SIG-M5 treated with dmso at 0.1 percent for 504 hours (cell line): ENCODE data around the gene GPR55.

Experiments used
- DNase-seq: peaks from one replicate; lab custom pipeline; 2025; ENCODE audit not compliant: unreplicated experiment; lab: John Stamatoyannopoulos, UW

The GPR55 gene

DNA sequence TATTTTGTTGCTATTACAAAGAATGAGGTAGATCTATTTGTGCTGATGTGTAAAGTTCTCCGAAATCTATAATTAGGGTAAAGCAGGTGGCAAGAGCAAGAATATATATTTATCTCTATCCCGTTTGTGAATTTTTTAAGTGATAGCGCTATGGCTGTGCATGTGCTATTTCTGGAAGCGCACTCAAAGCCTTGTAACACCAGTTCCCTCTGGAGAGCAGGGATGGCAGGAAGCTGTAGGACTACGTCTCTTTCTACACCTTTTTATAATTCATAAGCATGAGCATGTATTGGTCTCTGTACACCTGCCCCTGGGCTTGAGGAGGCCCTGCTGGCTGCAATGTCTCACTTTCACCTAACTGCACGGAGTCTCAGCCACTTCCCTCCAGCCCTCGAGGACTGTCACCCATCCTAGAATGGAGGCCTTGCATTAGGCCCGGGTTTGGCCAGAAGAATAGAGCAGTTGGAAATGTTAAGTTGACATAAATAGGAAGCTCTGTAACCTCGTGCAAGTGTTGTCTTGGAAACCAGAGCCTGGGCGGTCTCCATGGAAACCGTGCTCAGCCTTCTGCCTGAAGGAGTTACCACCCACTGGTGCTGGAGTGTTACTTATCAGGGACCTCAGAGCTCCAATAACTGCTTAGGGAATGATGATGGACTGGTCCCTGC, 39.4 kb downstream of the GPR55 start:
- peak; percentile 7 for DNase-seq

DNA sequence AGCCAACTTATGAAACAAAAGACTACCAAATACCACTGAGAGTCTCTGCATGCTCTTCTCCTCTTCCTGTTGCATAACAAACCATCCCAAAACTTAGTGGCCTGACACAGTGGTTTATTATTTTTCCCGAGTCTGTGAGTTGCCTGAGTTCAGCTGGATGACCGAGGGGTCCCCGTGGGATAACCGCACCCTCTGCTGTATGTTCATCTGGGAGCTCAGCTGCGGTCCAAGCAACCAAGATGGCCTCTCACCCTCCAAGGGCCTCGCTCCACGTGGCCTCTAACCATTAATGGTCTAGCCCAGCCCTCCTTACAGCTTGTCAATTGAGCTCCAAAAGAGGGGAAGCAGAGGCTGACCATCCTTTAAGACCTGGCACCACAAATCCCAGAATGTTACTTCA, 43.2 kb downstream of the GPR55 start:
- no peak for DNase-seq

DNA sequence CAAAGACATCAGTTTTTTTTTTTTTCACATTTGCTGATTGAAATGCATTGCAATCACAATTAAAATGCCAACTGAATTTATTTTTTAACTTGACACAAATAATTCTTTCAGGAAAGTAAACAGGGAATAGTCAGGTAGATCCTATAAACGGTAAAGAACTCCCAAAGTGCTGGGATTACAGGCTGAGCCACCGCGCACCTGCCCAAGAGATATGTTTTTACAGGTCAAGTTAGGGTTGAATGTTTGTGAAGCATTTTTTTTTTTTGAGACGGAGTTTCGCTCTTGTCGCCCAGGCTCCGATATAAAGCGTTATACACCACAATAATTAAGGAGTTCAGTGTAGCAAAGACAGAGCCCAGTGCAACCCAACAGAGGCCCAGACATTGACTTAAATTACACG, 45.2 kb downstream of the GPR55 start:
- no peak for DNase-seq

DNA sequence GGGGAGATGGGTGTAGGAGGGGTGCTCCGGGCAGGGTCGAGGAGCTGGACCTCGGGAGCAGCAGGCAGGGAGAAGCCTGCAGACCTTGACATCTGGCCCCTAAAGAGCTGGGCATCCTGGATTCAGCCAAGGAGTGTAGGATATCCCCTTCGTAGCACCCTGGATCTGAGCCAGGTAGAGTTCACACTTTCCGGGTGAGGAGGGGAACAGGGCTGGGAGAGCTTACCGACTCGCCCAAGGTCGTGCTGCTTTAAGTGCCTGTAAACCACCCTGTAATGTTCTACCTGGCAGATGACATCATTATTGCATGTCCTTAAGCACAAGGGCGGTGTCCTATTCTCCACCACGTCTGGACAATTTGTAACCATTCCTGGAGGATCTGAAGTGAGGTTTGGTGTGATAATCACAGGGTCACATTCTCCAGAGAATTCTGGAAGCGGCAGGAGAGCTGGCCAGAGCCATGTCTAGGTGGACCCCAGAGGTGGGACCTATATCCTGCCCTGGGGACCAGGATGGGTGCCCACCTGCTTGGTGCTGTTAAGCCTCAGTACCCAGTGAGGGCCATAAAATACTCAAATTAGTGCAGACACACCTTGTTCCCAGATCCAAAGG, 45.7 kb downstream of the GPR55 start:
- DNase-seq, result no peak

DNA sequence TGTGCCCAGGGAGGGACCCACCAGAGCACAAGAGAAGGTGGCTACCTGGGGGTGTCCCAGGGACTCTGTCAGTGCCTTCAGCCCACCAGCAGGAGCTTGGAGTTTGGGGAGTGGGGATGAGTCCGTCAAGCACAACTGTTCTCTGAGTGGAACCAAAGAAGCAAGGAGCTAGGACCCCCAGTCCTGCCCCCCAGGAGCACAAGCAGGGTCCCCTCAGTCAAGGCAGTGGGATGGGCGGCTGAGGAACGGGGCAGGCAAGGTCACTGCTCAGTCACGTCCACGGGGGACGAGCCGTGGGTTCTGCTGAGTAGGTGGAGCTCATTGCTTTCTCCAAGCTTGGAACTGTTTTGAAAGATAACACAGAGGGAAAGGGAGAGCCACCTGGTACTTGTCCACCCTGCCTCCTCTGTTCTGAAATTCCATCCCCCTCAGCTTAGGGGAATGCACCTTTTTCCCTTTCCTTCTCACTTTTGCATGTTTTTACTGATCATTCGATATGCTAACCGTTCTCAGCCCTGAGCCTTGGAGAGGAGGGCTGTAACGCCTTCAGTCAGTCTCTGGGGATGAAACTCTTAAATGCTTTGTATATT, 46.3 kb downstream of the GPR55 start:
- DNase-seq, result no peak

DNA sequence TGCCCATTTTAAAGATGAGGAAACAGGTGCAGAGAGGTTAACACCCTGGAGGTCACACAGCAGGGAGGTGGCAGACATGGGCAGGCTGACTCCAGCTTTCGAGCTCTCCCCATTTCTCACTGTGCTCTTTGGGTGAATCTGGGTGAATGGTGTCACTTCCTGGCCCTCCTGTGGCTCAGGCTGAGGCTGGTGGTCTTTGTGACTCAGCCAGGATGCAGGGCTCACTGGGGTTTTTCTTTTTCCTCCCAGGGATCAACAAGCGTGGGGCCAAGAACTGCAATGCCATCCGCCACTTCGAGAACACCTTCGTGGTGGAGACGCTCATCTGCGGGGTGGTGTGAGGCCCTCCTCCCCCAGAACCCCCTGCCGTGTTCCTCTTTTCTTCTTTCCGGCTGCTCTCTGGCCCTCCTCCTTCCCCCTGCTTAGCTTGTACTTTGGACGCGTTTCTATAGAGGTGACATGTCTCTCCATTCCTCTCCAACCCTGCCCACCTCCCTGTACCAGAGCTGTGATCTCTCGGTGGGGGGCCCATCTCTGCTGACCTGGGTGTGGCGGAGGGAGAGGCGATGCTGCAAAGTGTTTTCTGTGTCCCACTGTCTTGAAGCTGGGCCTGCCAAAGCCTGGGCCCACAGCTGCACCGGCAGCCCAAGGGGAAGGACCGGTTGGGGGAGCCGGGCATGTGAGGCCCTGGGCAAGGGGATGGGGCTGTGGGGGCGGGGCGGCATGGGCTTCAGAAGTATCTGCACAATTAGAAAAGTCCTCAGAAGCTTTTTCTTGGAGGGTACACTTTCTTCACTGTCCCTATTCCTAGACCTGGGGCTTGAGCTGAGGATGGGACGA, 47.1 kb downstream of the GPR55 start:
- DNase-seq, result peak; percentile 77

DNA sequence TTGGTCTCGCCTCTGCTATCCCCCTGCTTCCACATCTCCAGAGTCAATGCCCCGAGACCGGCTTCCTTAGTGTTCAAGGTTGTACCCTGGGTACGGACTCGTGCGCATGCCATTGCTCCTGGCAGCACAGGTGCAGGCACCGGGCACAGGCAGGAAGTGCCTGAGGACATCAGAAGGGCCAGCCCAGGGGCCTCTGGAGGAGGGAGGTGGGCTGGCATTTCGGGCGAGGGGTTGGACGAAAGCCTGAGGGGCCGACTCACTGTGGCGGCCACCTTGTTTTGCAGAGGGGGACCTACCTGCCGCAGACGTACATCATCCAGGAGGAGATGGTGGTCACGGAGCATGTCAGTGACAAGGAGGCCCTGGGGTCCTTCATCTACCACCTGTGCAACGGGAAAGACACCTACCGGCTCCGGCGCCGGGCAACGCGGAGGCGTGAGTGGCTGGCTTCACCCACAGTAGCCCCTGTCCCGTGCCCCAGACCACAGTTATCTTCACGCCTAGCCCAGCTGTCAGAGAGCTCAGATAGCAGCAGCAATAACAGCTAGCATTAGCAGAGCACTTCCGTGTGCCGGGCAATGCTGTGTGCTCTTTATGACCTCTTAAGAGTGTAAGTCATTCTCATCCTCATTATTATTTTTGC, 47.8 kb downstream of the GPR55 start:
- DNase-seq, result no peak

DNA sequence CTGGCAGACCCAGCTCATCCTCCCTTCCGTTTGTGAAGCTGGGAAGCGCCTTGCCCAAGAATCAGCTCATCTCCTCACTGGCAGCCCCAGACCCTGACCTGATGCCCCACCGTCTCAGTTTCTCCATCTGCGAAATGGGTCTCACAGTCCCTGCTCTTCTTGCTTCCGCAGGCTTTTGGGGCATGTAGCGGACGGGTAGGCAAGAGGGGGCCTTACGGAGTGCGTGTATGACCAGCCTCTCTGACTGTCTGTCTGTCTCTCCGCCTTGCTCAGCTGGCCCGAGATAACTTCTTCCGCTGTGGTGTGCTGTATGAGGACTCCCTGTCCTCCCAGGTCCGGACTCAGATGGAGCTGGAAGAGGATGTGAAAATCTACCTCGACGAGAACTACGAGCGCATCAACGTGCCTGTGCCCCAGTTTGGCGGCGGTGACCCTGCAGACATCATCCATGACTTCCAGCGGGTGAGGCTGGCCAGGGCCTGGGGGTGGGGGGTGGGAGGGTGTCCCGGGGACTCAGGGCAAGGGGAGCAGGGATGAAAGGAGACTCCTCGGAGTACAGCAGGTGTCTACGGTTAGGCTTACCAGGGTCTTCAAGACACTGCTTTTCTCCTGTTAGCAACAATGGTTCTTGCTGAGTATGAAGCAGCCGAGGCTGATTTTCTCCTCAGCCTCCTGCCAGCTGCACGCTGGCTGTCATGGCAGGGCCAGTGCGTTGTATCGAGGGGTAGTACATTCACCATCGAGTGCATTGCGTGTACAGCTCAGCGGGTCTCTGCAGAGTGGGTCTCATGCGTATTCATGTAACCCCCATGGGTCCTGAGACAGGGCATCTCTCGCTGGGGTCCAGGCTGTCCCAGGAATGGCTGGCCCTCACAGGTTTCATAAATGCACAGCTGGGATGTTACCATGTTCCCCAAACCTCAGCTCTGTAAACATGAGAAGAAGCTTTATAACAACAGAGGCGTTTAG, 49.4 kb downstream of the GPR55 start:
- DNase-seq, result no peak

DNA sequence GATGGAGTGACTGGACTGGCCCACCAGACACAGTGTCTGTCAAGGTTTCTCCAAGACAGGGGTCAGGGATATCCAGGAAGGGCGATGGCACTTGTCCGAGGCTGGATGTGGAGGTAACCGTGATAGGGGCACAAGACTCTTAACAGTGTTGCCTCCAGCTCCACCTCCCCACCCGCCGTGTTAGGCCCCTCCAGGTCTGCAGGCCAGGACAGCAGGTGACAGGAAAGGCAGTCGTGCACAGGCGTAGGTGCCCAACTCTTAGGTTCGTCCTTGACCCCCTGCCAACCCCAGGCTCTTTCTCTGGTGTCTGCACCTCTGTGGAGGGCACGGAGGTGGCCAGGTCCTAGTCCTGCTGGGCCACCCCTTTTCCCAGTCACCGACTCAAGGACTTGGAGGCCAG, 50.2 kb downstream of the GPR55 start:
- no peak for DNase-seq

DNA sequence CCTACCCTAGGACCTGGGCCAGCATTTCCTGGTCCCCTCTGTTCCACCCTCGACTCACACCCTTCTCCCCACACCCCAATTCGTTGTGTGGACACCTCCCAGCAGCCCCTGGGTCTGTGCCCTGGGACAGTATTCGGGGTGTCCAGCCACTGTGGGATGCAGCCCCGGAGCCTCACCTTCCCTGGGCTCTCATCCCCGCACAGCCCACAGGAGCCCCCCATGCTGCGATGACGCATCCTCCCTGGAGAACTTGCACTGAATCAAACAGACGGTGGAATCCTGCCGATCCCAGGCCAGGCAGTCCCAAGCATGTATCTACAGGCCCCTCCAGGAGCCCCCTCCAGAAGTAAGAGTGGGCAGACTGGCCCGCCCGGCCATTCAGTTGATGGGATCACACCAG, 50.6 kb downstream of the GPR55 start:
- DNase-seq, result no peak

DNA sequence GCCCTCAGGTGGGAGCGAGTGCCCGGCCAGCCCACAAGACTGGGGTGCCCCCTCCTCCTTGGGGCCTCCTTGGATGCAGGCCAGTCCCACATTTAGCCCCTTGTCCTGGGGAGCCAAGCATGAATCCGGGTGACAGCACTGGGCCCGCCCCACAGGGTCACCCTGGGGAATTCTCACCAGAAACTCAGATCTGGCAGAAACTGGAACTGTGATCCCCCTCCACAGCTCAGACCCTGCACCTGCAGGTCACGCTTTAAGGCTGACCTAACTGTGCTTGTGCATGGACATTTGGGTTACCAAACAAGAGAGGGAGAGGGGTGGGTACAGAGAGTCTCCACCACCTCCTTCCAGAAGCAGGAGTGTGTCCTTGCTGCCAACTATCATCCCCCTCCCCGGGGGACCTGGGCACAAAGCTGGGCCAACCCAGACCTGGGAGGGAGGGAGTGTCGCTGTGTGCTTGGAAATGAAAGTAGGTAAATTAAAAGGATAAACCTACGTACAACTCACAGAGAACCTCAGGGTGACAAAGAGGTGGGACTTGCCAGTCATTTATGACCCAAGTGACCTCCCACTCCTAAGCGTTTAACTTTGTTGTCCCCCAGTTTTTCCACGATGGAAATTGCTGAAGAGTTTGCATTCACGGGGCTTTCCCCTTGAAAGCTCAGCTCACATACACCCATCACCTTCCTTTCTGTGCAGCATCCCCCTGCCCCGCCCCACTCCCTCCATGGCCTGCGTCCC, 51.2 kb downstream of the GPR55 start:
- DNase-seq, result no peak

DNA sequence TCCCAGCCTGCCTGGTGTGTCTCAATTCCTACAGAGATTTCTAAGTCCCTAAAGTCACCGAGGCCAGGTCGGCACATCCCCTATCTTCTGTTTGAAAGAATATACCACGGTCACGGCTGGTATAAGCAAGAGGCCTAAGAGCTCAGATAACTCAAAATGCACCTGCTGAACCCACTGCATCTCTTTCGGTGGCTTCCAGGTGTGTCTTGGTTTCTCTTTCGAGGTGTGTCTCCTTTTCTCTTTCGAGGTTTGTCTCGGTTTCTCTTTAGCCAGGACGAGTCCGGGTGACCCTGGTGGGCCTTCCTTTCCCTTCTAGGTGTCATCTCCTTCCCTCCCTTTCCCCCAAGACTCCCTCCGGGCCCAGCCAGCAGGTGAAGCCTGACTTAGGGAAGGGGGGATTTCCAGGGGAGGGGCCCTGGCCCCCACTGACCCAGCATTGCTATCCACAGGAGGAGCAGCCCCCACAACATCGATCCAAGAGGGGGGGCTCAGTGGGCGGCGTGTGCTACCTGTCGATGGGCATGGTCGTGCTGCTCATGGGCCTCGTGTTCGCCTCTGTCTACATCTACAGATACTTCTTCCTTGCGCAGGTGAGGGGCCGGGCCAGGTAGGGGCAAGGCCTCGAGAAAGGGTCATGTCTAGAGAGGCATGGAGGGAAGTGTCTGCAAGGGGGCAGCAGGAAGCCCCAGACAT, 51.9 kb downstream of the GPR55 start:
- no peak for DNase-seq

DNA sequence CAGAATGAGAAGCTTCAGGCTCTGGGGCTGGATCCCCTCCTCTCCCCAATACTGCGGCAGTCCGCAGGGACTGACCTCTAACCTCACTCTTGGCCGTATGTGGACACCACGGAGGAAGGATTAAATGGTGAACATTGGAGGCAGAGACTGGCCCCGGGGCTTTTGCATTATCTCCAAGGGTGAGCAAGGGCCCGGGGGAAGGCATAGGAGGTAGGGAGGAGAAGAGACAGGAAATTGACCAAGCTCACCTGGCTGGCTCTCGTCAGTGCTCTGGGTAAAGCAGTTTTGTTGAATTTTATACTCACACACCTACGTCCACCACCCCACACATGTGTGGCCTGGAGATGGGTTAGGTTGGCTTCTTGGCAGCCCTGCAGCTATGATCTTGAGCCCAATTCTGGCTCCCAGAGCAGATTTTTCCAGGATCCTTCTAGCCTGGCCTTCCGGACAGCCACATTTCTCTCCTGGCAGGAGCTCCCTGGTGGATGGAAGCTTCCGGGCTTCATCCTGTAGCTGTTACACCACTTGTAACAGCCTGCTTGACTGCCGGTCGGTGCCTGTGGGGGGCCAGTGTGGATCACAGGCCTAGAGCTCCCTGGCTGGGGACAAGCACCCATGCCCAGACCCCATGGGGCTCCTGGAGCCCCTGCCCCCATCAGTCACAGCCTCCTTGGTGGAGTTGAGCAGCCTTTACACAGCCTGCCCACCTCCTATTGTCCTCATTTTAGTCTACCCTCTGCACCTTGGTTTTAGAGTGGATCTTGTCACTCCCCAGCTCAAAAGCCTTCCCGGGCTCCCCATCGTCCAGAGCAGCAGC, 52.7 kb downstream of the GPR55 start:
- DNase-seq, result no peak

DNA sequence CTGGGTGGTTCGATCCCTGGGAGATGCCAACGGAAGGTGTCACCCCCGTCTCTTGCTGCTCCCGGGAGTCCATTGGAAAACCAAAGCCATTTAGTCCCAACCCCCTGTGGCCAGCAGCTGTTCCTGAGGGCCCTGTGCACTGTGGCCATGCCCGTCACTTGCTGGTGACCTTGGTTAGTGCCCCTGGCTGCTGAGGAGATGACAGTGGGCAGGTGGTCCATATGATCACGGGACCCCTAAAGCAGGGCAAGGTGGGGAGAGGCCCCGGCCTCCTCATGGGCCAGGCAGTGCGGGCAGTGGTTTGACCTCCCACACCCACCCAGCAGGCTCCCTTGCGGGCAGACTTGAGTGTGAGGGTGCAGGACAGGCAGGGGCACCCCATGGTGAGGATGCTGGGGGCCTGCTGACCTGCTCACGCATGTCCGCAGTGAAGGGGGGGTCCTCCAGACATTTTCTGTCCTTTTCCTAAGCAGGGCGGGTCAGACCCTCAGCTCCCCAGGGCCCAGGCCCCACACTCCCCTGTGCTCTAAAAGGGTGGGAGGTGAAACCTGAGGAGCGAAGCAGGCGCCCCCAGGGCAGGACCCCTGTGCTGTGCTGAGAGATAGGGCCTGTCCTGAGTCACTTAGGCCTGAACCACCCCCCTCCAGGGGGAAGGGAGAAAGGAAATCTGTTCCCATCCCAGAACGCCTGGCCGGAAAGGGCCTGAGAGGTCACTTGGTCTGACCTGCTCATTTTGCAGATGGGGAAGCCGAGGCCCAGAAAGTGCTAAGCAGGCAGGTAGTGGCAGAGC, 53.5 kb downstream of the GPR55 start:
- DNase-seq, result no peak

DNA sequence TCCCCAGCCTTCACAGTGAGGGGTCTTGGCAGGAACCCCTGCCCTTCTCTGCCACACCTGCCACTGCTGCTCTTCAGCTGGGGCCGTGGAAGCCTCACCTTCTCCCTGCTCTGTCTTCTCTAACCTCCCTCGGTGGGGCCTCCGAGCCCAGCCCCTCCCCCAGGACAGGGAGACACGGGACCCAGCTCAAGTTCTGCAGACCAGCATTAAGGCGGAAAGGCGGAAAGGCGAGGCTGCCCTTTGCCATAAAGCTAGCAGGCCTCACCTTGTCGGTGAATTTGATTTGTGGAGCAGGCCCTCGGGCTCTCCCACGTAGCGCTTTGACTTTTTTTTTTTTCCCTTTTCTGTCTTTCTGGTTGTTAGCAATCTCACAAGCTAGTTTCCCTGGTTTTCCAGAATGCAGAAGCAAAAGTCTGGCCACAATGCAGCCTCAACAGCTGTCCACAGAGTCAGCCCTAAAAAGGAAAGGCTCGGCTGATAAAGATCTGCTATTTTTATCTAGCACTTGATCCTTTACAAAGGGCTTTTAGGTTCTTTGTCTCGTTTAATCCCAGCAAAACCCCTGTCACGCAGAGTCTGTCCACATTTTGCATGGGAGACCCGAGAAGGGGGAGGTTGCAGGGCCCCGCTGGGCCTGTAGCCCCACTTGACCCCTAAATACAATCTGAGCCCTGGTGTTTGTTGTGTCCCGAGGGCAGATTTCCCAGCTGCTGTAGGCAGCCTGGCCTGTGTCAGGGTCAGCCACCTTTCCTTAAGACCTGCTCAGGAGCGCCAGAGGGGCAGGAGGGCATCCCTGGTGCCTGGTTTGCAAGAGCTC, 54.3 kb downstream of the GPR55 start:
- peak; percentile 55 for DNase-seq

DNA sequence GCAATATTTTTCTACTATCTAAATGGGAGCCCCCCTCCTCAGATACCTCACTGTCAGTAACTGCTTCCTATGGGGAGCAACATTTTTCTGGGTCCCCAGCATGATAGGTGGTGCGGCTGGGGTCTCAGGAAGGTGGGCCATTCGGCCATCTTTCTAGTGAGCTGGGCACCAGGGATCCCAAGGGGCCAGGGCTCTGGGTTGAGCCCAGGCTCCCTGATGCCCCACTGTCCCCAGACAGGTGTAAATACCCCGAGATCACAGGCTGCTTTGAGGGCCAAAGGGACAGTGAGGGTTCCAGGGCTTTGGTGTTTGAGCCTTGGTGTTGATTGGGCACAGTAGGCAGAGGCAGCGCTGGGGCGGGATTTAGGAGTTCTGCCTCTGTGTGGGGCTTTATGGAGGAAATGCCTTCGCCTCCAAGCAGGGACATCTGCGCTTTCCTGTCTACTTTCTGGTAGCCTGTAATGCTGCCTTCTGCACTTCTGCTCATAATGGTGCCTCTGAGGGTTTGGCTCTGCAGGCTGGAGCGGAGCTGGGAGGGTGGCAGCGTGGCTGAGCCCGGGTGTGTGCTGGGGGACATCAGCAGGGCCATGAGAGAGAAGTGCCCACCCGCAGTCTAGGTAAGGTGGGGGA, 55.0 kb downstream of the GPR55 start:
- no peak for DNase-seq
